ENCODE results near the gene EEIG1.

DNA sequence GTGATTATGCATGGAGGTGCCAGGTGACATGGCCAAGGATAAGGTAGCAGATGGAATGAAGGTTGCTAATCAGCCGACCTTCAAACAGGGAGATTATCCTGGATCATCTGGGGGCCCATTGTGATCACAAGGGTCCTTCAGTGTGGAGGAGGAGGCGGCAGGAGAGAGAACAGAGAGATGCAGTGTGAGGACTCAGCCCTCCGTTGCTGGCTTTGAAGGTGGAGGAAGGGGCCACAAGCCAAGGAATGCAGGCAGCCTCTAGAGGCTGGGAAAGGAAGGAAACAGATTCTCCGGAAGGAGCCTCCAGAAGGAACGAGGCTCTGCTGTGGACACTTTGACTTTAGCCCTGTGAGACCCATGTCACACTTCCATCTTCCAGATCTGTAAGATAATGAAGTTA lies 27.4 kb upstream of the EEIG1 start:
- TF ChIP-seq EZH2 (IDR thresholded peaks at IDR 0.05; ENCODE audit: borderline replicate concordance, insufficient read depth, low read depth, low read length, poor library complexity, severe bottlenecking) (no peak), CTCF (IDR thresholded peaks at IDR 0.05) (no peak)

Measured in B cell (primary cell).